ENCODE results near the gene SMIM24.
"Not testable (repeated sequence)": the region's sequence is repeated elsewhere in the genome, so short reads cannot be mapped to it uniquely, and the experiment has no call there.

SMIM24 gene

GRCh38 chr19:3455393-3455955 is 24.9 kb downstream of the SMIM24 start:
- no peaks in the 10 kb centered on the region for H3K4me1 ChIP-seq (ENCODE audit: insufficient read depth, poor library complexity, severe bottlenecking)
- ATAC-seq (ENCODE audit: low read depth) (no peak), DNase-seq (ENCODE audit: low spot score) (no peak)
- H3K4me3 ChIP-seq (ENCODE audit: severe bottlenecking): no peak overlapping the region
- no peaks in the 10 kb centered on the region for H3K9me3 ChIP-seq (ENCODE audit: severe bottlenecking)
- no peak overlapping the region for H3K27ac ChIP-seq (ENCODE audit: poor library complexity, severe bottlenecking)
- peaks cover 59% of the 10 kb centered on the region for H3K36me3 ChIP-seq (ENCODE audit: low read depth)
- TF ChIP-seq CTCF (IDR thresholded peaks at IDR 0.05; ENCODE audit: poor library complexity, severe bottlenecking): no peak
- no peaks in the 10 kb centered on the region for H3K27me3 ChIP-seq (ENCODE audit: insufficient read depth, poor library complexity, severe bottlenecking)

GRCh38 chr19:3454656-3455392 is 25.5 kb downstream of the SMIM24 start:
- peaks cover 57% of the 10 kb centered on the region for H3K36me3 ChIP-seq (ENCODE audit: low read depth)
- H3K27ac ChIP-seq (ENCODE audit: poor library complexity, severe bottlenecking): no peak overlapping the region
- no peak overlapping the region for H3K4me3 ChIP-seq (ENCODE audit: severe bottlenecking)
- no peaks in the 10 kb centered on the region for H3K27me3 ChIP-seq (ENCODE audit: insufficient read depth, poor library complexity, severe bottlenecking)
- ATAC-seq (ENCODE audit: low read depth) (no peak), DNase-seq (ENCODE audit: low spot score) (no peak)
- no peak for TF ChIP-seq CTCF (IDR thresholded peaks at IDR 0.05; ENCODE audit: poor library complexity, severe bottlenecking)
- H3K4me1 ChIP-seq (ENCODE audit: insufficient read depth, poor library complexity, severe bottlenecking): no peaks in the 10 kb centered on the region
- no peaks in the 10 kb centered on the region for H3K9me3 ChIP-seq (ENCODE audit: severe bottlenecking)

- no peaks in the 10 kb centered on the region for H3K9me3 ChIP-seq (ENCODE audit: severe bottlenecking)
- H3K4me3 ChIP-seq (ENCODE audit: severe bottlenecking): no peak overlapping the region
- no peak for TF ChIP-seq CTCF (IDR thresholded peaks at IDR 0.05; ENCODE audit: poor library complexity, severe bottlenecking)
- no peaks in the 10 kb centered on the region for H3K27me3 ChIP-seq (ENCODE audit: insufficient read depth, poor library complexity, severe bottlenecking)
- no peak overlapping the region for H3K27ac ChIP-seq (ENCODE audit: poor library complexity, severe bottlenecking)
- H3K36me3 ChIP-seq (ENCODE audit: low read depth): peaks cover 64% of the 10 kb centered on the region
- H3K4me1 ChIP-seq (ENCODE audit: insufficient read depth, poor library complexity, severe bottlenecking): no peaks in the 10 kb centered on the region
- DNase-seq (ENCODE audit: low spot score) (no peak), ATAC-seq (ENCODE audit: low read depth) (no peak)
These were observed 26.5 kb downstream of the SMIM24 start for GRCh38 chr19:3453840-3454239.

GRCh38 chr19:3452942-3453214 is 27.4 kb downstream of the SMIM24 start:
- ATAC-seq (ENCODE audit: low read depth); H3K27me3 ChIP-seq (ENCODE audit: insufficient read depth, poor library complexity, severe bottlenecking); H3K4me3 ChIP-seq (ENCODE audit: severe bottlenecking); DNase-seq (ENCODE audit: low spot score); H3K4me1 ChIP-seq (ENCODE audit: insufficient read depth, poor library complexity, severe bottlenecking); H3K9me3 ChIP-seq (ENCODE audit: severe bottlenecking); H3K27ac ChIP-seq (ENCODE audit: poor library complexity, severe bottlenecking): not testable (repeated sequence)
- H3K36me3 ChIP-seq (ENCODE audit: low read depth): peaks cover 71% of the 10 kb centered on the region

GRCh38 chr19:3452171-3452941 is 28.0 kb downstream of the SMIM24 start:
- Histone ChIP-seq H3K9me3 (ENCODE audit: severe bottlenecking) (no peaks in the 10 kb centered on the region), H3K27ac (ENCODE audit: poor library complexity, severe bottlenecking) (no peak overlapping the region), H3K4me3 (ENCODE audit: severe bottlenecking) (no peak overlapping the region), H3K27me3 (ENCODE audit: insufficient read depth, poor library complexity, severe bottlenecking) (no peaks in the 10 kb centered on the region), H3K36me3 (ENCODE audit: low read depth) (peaks cover 71% of the 10 kb centered on the region), H3K4me1 (ENCODE audit: insufficient read depth, poor library complexity, severe bottlenecking) (no peaks in the 10 kb centered on the region)
- no peak for TF ChIP-seq CTCF (IDR thresholded peaks at IDR 0.05; ENCODE audit: poor library complexity, severe bottlenecking)
- ATAC-seq (ENCODE audit: low read depth): no peak
- no peak for DNase-seq (ENCODE audit: low spot score)
